GM03348 (cell line): ENCODE results near the gene BRSK1.

Source experiments
- DNase-seq: peaks from one replicate; pipeline ENCODE4 v3.0.0; 2012; ENCODE audit warnings: low spot score

The BRSK1 gene

GRCh38 chr19:55253842-55254624 is 29.8 kb upstream of the BRSK1 start:
- no peak for DNase-seq

- DNase-seq: no peak
Measured at GRCh38 chr19:55254625-55254977, 29.2 kb upstream of the BRSK1 start.

GRCh38 chr19:55255618-55256423 is 28.0 kb upstream of the BRSK1 start:
- no peak for DNase-seq

GRCh38 chr19:55256562-55257460 is 27.0 kb upstream of the BRSK1 start:
- no peak for DNase-seq

- peak; percentile 48 for DNase-seq
Measured at GRCh38 chr19:55257461-55258420, 26.1 kb upstream of the BRSK1 start.

- peak; percentile 80 for DNase-seq
Measured at GRCh38 chr19:55258476-55258827, 25.3 kb upstream of the BRSK1 start.

- peak; percentile 100 for DNase-seq
Measured at GRCh38 chr19:55258828-55259539, 24.8 kb upstream of the BRSK1 start, which contains the start of gene PPP6R1. PPP6R1 (minus strand) TSS chr19:55259017; CDS start chr19:55247103, 11,914 bp downstream.

- no peak for DNase-seq
Measured at GRCh38 chr19:55259540-55260210, 24.1 kb upstream of the BRSK1 start.

- DNase-seq: no peak
Measured at GRCh38 chr19:55261671-55262126, 22.1 kb upstream of the BRSK1 start.

GRCh38 chr19:55262359-55262758 is 21.4 kb upstream of the BRSK1 start:
- DNase-seq: no peak

- no peak for DNase-seq
Measured at GRCh38 chr19:55264531-55264930, 19.3 kb upstream of the BRSK1 start.

GRCh38 chr19:55265173-55265572 is 18.6 kb upstream of the BRSK1 start:
- DNase-seq: no peak

- no peak for DNase-seq
Measured at GRCh38 chr19:55265723-55266386, 17.9 kb upstream of the BRSK1 start.

- no peak for DNase-seq
Measured at GRCh38 chr19:55266404-55266803, 17.4 kb upstream of the BRSK1 start.

GRCh38 chr19:55266840-55267239 is 17.0 kb upstream of the BRSK1 start:
- no peak for DNase-seq

GRCh38 chr19:55269299-55269698 is 14.5 kb upstream of the BRSK1 start:
- no peak for DNase-seq

GRCh38 chr19:55270172-55270942 is 13.4 kb upstream of the BRSK1 start:
- no peak for DNase-seq

GRCh38 chr19:55272142-55272541 is 11.7 kb upstream of the BRSK1 start:
- no peak for DNase-seq
